Osteoblast (primary cell): ENCODE data around the gene ANO1. TPM values are rescaled to one million over a fixed set of nuclear protein-coding genes. Genes with fewer than 3 reads are reported as not detected.

ENCODE experiments used
- DNase-seq: peaks from one replicate; pipeline ENCODE4 v3.0.0; 2011; ENCODE audit warnings: low spot score, mixed read lengths; ENCODE audit not compliant: insufficient read length; ENCODE audit errors: missing footprints
- H2AFZ ChIP-seq: 2 replicates; pipeline ENCODE4 v1.6.0; 2011; ENCODE audit warnings: mild to moderate bottlenecking, low read length
- H3K27ac ChIP-seq: 2 replicates; pipeline ENCODE4 v1.5.1; 2011; ENCODE audit warnings: mild to moderate bottlenecking, low read depth, low read length, moderate library complexity
- H3K27me3 ChIP-seq: 2 replicates; pipeline ENCODE4 v1.6.0; 2012; ENCODE audit warnings: mild to moderate bottlenecking, control low read depth, inconsistent platforms, low read length, moderate library complexity; ENCODE audit not compliant: insufficient read depth
- H3K36me3 ChIP-seq: 2 replicates; pipeline ENCODE4 v1.5.1; 2011; ENCODE audit warnings: mild to moderate bottlenecking, low read length, control low read depth, moderate library complexity; ENCODE audit not compliant: insufficient read depth
- H3K4me1 ChIP-seq: 2 replicates; pipeline ENCODE4 v1.5.1; 2011; ENCODE audit warnings: mild to moderate bottlenecking, low read length, control low read depth, moderate library complexity; ENCODE audit not compliant: insufficient read depth
- H3K4me2 ChIP-seq: 2 replicates; pipeline ENCODE4 v1.6.0; 2011; ENCODE audit warnings: mild to moderate bottlenecking, low read length; ENCODE audit not compliant: insufficient read depth
- H3K4me3 ChIP-seq: fragments of 200-600 bp; sonication (generic); 3 replicates; pipeline ENCODE4 v1.5.1; 2012; ENCODE audit warnings: mild to moderate bottlenecking, low read length, inconsistent platforms; ENCODE audit not compliant: insufficient read depth
- H3K79me2 ChIP-seq: 2 replicates; pipeline ENCODE4 v1.6.0; 2012; ENCODE audit warnings: mild to moderate bottlenecking, low read length, control low read depth, inconsistent platforms; ENCODE audit not compliant: insufficient read depth
- H3K9me3 ChIP-seq: 2 replicates; pipeline ENCODE4 v1.5.1; 2011; ENCODE audit warnings: low read depth, low read length, control low read depth
- H4K20me1 ChIP-seq: 2 replicates; pipeline ENCODE4 v1.6.0; 2012; ENCODE audit warnings: mild to moderate bottlenecking, low read length, control low read depth; ENCODE audit not compliant: insufficient read depth
- total RNA-seq: library from RNA; depleted of rRNA; stranded (reverse); fragments of >200 nt; gene quantifications from 2 replicates; pipeline ENCODE4 v1.2.3, GENCODE V29; 2012
- TF ChIP-seq, protein P1 (sequence below): IDR thresholded peaks from 2 replicates; pipeline ENCODE4 v1.5.1; 2011; ENCODE audit warnings: mild to moderate bottlenecking, low read depth, low read length, moderate library complexity; ENCODE audit errors: extremely low read depth

Gene ANO1
- total RNA-seq, 1 donor: not detected

DNA sequence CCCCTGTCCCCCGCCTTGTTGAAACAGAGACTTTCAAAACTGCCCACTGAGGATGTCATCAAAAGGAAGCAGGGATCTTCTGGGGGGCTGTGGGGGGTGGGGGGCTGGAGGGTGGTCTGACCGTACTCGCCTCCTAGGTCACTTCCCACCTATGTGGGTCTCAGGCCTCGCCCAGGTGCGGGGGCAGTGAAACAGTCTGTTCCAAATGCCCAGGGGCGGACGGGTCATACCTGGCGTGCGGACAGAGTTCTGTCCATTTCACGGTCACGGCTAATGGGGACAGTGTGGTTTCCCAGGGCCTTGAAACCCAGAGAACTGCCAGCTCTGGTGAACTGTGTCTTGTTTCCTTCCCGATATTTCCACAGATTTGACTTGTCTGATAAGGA, 27.2 kb downstream of the ANO1 start:
- no peaks in the 10 kb centered on the region for H3K27me3 ChIP-seq
- peaks cover 10% of the 10 kb centered on the region for H3K4me1 ChIP-seq

DNA sequence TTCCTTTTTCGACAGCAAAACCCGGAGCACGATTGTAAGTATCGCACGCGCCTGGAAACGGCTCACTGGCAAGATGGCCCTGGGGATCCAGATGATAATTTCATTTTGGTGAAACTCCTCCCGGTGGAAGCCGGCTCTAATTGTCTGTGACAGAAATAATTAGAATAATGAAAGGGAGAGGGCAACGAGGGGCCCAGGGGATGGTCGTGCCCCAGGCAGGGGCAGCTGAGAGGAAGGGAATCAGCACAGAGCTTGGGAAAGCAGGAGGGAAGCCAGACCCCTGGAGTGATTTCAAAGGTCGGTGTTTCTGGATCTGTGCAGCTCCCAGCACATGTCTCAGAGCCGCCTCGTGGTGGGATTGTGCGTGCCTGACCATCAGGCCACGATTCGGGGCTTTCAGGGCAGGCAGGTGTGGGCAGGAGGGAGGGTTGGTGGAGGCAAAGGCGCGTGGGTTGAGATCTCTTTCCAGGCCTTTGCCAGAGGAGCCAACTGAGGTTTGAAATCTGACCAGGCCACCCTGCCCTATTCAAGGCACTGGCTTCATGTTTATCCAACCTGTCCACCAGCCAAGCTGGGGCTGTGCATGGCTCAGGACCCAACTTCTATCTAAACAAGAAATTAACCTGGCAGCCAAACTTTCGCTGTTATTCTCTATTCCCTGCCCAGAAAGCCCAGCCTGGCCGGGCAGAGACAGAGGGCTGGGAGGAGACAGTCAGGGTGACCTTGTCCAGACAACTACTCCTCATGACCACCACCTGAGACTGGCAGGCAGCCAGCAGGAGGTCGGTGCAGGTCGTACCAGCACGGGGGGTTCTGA, 27.8 kb downstream of the ANO1 start:
- DNase-seq: no peak
- Histone ChIP-seq H3K27ac (no peak overlapping the region), H3K36me3 (no peaks in the 10 kb centered on the region), H3K9me3 (no peaks in the 10 kb centered on the region), H3K27me3 (no peaks in the 10 kb centered on the region), H3K79me2 (no peaks in the 10 kb centered on the region), H4K20me1 (no peaks in the 10 kb centered on the region), H3K4me3 (no peak overlapping the region), H2AFZ (no peak overlapping the region), H3K4me1 (peaks cover 10% of the 10 kb centered on the region), H3K4me2 (no peak overlapping the region)
- TF ChIP-seq, protein P1, sequence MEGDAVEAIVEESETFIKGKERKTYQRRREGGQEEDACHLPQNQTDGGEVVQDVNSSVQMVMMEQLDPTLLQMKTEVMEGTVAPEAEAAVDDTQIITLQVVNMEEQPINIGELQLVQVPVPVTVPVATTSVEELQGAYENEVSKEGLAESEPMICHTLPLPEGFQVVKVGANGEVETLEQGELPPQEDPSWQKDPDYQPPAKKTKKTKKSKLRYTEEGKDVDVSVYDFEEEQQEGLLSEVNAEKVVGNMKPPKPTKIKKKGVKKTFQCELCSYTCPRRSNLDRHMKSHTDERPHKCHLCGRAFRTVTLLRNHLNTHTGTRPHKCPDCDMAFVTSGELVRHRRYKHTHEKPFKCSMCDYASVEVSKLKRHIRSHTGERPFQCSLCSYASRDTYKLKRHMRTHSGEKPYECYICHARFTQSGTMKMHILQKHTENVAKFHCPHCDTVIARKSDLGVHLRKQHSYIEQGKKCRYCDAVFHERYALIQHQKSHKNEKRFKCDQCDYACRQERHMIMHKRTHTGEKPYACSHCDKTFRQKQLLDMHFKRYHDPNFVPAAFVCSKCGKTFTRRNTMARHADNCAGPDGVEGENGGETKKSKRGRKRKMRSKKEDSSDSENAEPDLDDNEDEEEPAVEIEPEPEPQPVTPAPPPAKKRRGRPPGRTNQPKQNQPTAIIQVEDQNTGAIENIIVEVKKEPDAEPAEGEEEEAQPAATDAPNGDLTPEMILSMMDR: no peak

More for the DNA sequence above, 27.2 kb downstream of the ANO1 start:
- Histone ChIP-seq H4K20me1 (no peaks in the 10 kb centered on the region), H2AFZ (no peak overlapping the region), H3K36me3 (no peaks in the 10 kb centered on the region), H3K4me2 (no peak overlapping the region), H3K79me2 (no peaks in the 10 kb centered on the region), H3K9me3 (no peaks in the 10 kb centered on the region), H3K27ac (no peak overlapping the region), H3K4me3 (no peak overlapping the region)
- TF ChIP-seq, protein P1: no peak
- DNase-seq: no peak

DNA sequence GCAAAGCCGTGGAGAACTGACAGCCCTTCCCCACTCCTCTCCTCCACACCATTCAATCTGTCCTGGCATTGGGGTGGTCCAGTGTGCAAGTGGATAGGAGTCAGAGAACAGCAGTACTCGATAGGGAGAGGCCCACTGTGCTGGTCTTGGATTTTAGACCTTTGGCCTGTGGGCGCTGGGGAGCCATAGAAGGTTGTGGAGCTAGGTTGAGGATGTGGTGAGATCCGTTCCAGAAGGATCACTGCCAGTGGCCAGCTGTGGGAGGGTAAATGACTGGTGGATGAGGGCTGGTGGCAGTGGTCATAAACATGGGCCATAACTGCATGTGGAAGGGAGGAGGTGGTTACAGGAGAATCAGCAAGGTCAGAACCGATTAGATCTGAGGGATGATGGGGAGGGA, 28.6 kb downstream of the ANO1 start:
- TF ChIP-seq, protein P1: no peak
- H3K36me3 ChIP-seq: no peaks in the 10 kb centered on the region
- no peak overlapping the region for H3K27ac ChIP-seq
- H4K20me1 ChIP-seq: no peaks in the 10 kb centered on the region
- no peaks in the 10 kb centered on the region for H3K79me2 ChIP-seq
- H3K4me1 ChIP-seq: peaks cover 18% of the 10 kb centered on the region
- H3K4me2 ChIP-seq: no peak overlapping the region
- H3K4me3 ChIP-seq: no peak overlapping the region
- H2AFZ ChIP-seq: no peak overlapping the region
- H3K27me3 ChIP-seq: no peaks in the 10 kb centered on the region
- no peaks in the 10 kb centered on the region for H3K9me3 ChIP-seq
- no peak for DNase-seq

DNA sequence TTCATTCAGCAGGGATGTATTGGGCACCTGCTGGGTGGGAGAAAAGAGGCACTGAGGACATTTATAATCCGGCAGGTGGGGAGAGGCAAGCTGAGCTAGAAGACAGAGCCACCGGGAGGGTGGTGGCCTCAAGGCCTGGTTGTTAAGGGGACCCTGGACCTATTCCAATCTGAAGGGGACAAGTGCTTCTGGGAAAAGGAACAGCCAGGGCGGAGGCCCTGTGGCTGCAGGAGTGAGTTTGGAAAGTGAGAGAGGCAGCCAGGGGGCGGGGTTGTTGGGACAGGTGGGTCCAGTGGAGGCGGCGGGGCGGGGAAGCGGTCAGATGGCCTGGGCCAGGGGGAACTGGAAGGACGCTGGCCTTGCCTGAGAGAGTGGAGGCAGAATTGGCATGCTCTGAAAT, 29.1 kb downstream of the ANO1 start:
- TF ChIP-seq, protein P1: no peak
- no peak overlapping the region for H3K27ac ChIP-seq
- H3K79me2 ChIP-seq: no peaks in the 10 kb centered on the region
- no peak for DNase-seq
- H3K27me3 ChIP-seq: no peaks in the 10 kb centered on the region
- H3K36me3 ChIP-seq: no peaks in the 10 kb centered on the region
- H4K20me1 ChIP-seq: no peaks in the 10 kb centered on the region
- H3K4me2 ChIP-seq: no peak overlapping the region
- H3K9me3 ChIP-seq: no peaks in the 10 kb centered on the region
- peaks cover 23% of the 10 kb centered on the region for H3K4me1 ChIP-seq
- H2AFZ ChIP-seq: no peak overlapping the region
- no peak overlapping the region for H3K4me3 ChIP-seq
